HCT116 (cell line): Measurements from ENCODE around the gene HSPA4. TPM values are rescaled to one million over a fixed set of nuclear protein-coding genes. Genes with fewer than 3 reads are reported as not detected.

Source experiments
- ATAC-seq: fragments of 200-7000 bp; cut with Tn5 transposase; 2 replicates; pipeline ENCODE4 v1.9.1; 2020; ENCODE audit warnings: mild to moderate bottlenecking, moderate library complexity
- BruUV-seq: library from RNA; stranded (reverse); fragments of 400-500 nt; replicated peaks from 2 replicates; lab custom pipeline; 2021; lab: Mats Ljungman, UMichigan
- CTCF ChIA-PET: fragments of 300-600 bp; sonication (Branson Sonifier 250); formaldehyde crosslinking; loops from one replicate; lab custom pipeline; 2021; ENCODE audit warnings: antibody characterized with exemption; lab: Charles Lee
- POLR2A ChIA-PET: fragments of 300-600, 350-600 bp; sonication (Branson Sonifier 250); formaldehyde crosslinking; loops from one replicate; lab custom pipeline; 2021; ENCODE audit warnings: antibody characterized with exemption; lab: Charles Lee
- RAD21 ChIA-PET, 2 experiments: fragments of 300-600 bp; sonication (Branson Sonifier 250); formaldehyde crosslinking; loops; one replicate each; lab custom pipeline; 2023; ENCODE audit warnings: low total read pairs in 2 of 2; ENCODE audit not compliant: uncharacterized antibody in 2 of 2, unreplicated experiment in 2 of 2, low non-redundant PET in 1 of 2; lab: Charles Lee
- DNase-seq: peaks from one replicate; pipeline ENCODE4 v3.0.0-alpha.2; 2010; ENCODE audit warnings: low read depth, low spot score
- H2AFZ ChIP-seq: fragments of 200-600 bp; shearing (Covaris generic), sonication (generic); 2 replicates; pipeline ENCODE4 v1.6.1; 2017; ENCODE audit warnings: low read depth, mixed run types, mixed read lengths, antibody characterized with exemption, low read length; ENCODE audit not compliant: poor library complexity, severe bottlenecking
- H3K27ac ChIP-seq: 2 replicates; pipeline ENCODE4 v1.5.1; 2012; ENCODE audit warnings: low read depth, low read length
- H3K27me3 ChIP-seq: fragments of 200-600 bp; sonication (generic); 2 replicates; pipeline ENCODE4 v1.6.1; 2016; ENCODE audit warnings: mixed run types, low read length, mixed read lengths; ENCODE audit not compliant: insufficient read depth
- H3K36me3 ChIP-seq, 2 experiments: fragments of 200-500 bp in 1 of 2; fragments of 200-600 bp in 1 of 2; sonication (Bioruptor generic) in 1 of 2; sonication (generic) in 1 of 2; 2 replicates each; pipeline versions ENCODE4 v1.5.1 to v1.6.1; 2014 to 2016; ENCODE audit warnings: low read length in 2 of 2, inconsistent platforms in 1 of 2, mixed read lengths in 1 of 2, mixed run types in 1 of 2; ENCODE audit not compliant: insufficient read depth in 2 of 2, control insufficient read depth in 1 of 2
- H3K4me1 ChIP-seq, 2 experiments: fragments of 200-600 bp in 1 of 2; sonication (generic) in 1 of 2; 2 replicates each; pipeline versions ENCODE4 v1.5.1 to v1.6.1; 2012 to 2017; ENCODE audit warnings: low read length in 2 of 2, inconsistent platforms in 1 of 2, mild to moderate bottlenecking in 1 of 2, mixed read lengths in 1 of 2, mixed run types in 1 of 2, moderate library complexity in 1 of 2; ENCODE audit not compliant: insufficient read depth in 2 of 2, control insufficient read depth in 1 of 2
- H3K4me2 ChIP-seq: fragments of 200-600 bp; sonication (generic); 2 replicates; pipeline ENCODE4 v1.6.1; 2017; ENCODE audit warnings: mixed run types, low read length, mixed read lengths
- H3K4me3 ChIP-seq, 2 experiments: fragments of 200-600 bp in 1 of 2; sonication (generic) in 1 of 2; replicated peaks in 1 of 2; 2 replicates each; pipeline ENCODE4 v1.5.1; 2011 to 2016; ENCODE audit warnings: low read length in 2 of 2, control low read depth in 1 of 2, low read depth in 1 of 2, mild to moderate bottlenecking in 1 of 2, mixed read lengths in 1 of 2, mixed run types in 1 of 2
- H3K79me2 ChIP-seq: fragments of 200-600 bp; sonication (generic); 2 replicates; pipeline ENCODE4 v1.6.1; 2017; ENCODE audit warnings: mild to moderate bottlenecking, mixed run types, low read length, moderate library complexity, mixed read lengths; ENCODE audit not compliant: insufficient read depth
- H3K9ac ChIP-seq: fragments of 200-600 bp; sonication (generic); 2 replicates; pipeline ENCODE4 v1.6.1; 2016; ENCODE audit warnings: low read length, mixed read lengths
- H3K9me2 ChIP-seq: fragments of 200-600 bp; sonication (generic), shearing (Covaris generic); 2 replicates; pipeline ENCODE4 v1.6.1; 2017; ENCODE audit warnings: mixed run types, mild to moderate bottlenecking, moderate library complexity; ENCODE audit not compliant: insufficient read depth
- H3K9me3 ChIP-seq, 2 experiments: fragments of 200-500 bp in 1 of 2; fragments of 200-600 bp in 1 of 2; sonication (Bioruptor generic) in 1 of 2; sonication (generic) in 1 of 2; 2 replicates each; pipeline ENCODE4 v1.6.1; 2014 to 2017; ENCODE audit warnings: low read length in 2 of 2, mixed read lengths in 2 of 2, inconsistent platforms in 1 of 2, low read depth in 1 of 2, mild to moderate bottlenecking in 1 of 2, mixed run types in 1 of 2, moderate library complexity in 1 of 2; ENCODE audit not compliant: control insufficient read depth in 1 of 2, insufficient read depth in 1 of 2
- H4K20me1 ChIP-seq: fragments of 200-600 bp; sonication (generic), shearing (Covaris generic); 2 replicates; pipeline ENCODE4 v1.6.1; 2017; ENCODE audit warnings: mixed run types, mild to moderate bottlenecking, moderate library complexity; ENCODE audit not compliant: insufficient read depth
- ATF3 ChIP-seq: IDR thresholded peaks from 2 replicates; pipeline ENCODE4 v1.6.1; 2012
- CBX3 ChIP-seq: IDR thresholded peaks from 2 replicates; pipeline ENCODE4 v1.6.1; 2012; ENCODE audit warnings: low read depth
- CEBPB ChIP-seq: IDR thresholded peaks from 2 replicates; pipeline ENCODE4 v1.6.1; 2012; ENCODE audit warnings: low read depth
- EGR1 ChIP-seq: IDR thresholded peaks from 2 replicates; pipeline ENCODE4 v1.6.1; 2012; ENCODE audit warnings: low read depth
- ELF1 ChIP-seq: IDR thresholded peaks from 2 replicates; pipeline ENCODE4 v1.6.1; 2012; ENCODE audit warnings: low read depth, borderline replicate concordance
- EZH2 ChIP-seq: fragments of 200-600 bp; sonication (generic); IDR thresholded peaks from 2 replicates; pipeline ENCODE4 v1.6.1; 2017; ENCODE audit warnings: antibody characterized with exemption, mixed run types
- EZH2phosphoT487 ChIP-seq: fragments of 200-600 bp; IDR thresholded peaks from 2 replicates; pipeline ENCODE4 v1.6.1; 2018; ENCODE audit warnings: antibody characterized with exemption, borderline replicate concordance
- FOSL1 ChIP-seq: IDR thresholded peaks from 2 replicates; pipeline ENCODE4 v1.6.1; 2012; ENCODE audit warnings: low read depth
- JUND ChIP-seq: IDR thresholded peaks from 2 replicates; pipeline ENCODE4 v1.6.1; 2012
- POLR2AphosphoS5 ChIP-seq: IDR thresholded peaks from 2 replicates; pipeline ENCODE4 v1.6.1; 2011; ENCODE audit warnings: mild to moderate bottlenecking, low read depth, low read length, moderate library complexity
- RAD21 ChIP-seq: IDR thresholded peaks from 2 replicates; pipeline ENCODE4 v1.6.1; 2012; ENCODE audit warnings: low read depth, mild to moderate bottlenecking
- SIN3A ChIP-seq: IDR thresholded peaks from 2 replicates; pipeline ENCODE4 v1.6.1; 2012; ENCODE audit warnings: low read depth
- SP1 ChIP-seq: IDR thresholded peaks from 2 replicates; pipeline ENCODE4 v1.6.1; 2012; ENCODE audit warnings: low read depth
- SRF ChIP-seq: IDR thresholded peaks from 2 replicates; pipeline ENCODE4 v1.6.1; 2012; ENCODE audit warnings: low read depth
- YY1 ChIP-seq: IDR thresholded peaks from 2 replicates; pipeline ENCODE4 v1.6.1; 2011; ENCODE audit warnings: low read length, low read depth, moderate library complexity, mild to moderate bottlenecking; ENCODE audit not compliant: insufficient replicate concordance; ENCODE audit errors: extremely low read depth
- ZFX ChIP-seq: fragments of 450-650 bp; IDR thresholded peaks from 2 replicates; pipeline ENCODE4 v1.6.1; 2017
- intact Hi-C: fragments of 100-400 bp; cut with micrococcal nuclease; formaldehyde crosslinking; loops from 2 replicates; pipeline ENCODE4 v1.10.0; 2022
- total RNA-seq: library from RNA; stranded (reverse); gene quantifications from one replicate; pipeline ENCODE4 v1.2.1, GENCODE V29; 2021; ENCODE audit not compliant: unreplicated experiment
- TF ChIP-seq, protein P1 (sequence below): IDR thresholded peaks from 2 replicates; pipeline ENCODE4 v1.6.1; 2011; ENCODE audit warnings: mild to moderate bottlenecking, low read length, moderate library complexity; ENCODE audit not compliant: insufficient replicate concordance; ENCODE audit errors: extremely low read depth
- TF ChIP-seq, protein P2 (sequence below), 3 experiments: fragments of 200-600 bp in 1 of 3; sonication (generic) in 1 of 3; IDR thresholded peaks in 2 of 3; conservative IDR thresholded peaks in 1 of 3; 2 replicates each; pipeline ENCODE4 v1.5.1; 2012 to 2017; ENCODE audit warnings: low read depth in 2 of 3, low read length in 2 of 3, antibody characterized with exemption in 1 of 3, borderline replicate concordance in 1 of 3, control low read depth in 1 of 3, mild to moderate bottlenecking in 1 of 3, mixed read lengths in 1 of 3, mixed run types in 1 of 3, moderate library complexity in 1 of 3; ENCODE audit not compliant: insufficient read depth in 1 of 3
- TF ChIP-seq, protein P3 (sequence below): IDR thresholded peaks from 2 replicates; pipeline ENCODE4 v1.6.1; 2012; ENCODE audit warnings: low read depth

The HSPA4 gene
- total RNA-seq, 1 experiment from 2014 or later, result 212 TPM

DNA sequence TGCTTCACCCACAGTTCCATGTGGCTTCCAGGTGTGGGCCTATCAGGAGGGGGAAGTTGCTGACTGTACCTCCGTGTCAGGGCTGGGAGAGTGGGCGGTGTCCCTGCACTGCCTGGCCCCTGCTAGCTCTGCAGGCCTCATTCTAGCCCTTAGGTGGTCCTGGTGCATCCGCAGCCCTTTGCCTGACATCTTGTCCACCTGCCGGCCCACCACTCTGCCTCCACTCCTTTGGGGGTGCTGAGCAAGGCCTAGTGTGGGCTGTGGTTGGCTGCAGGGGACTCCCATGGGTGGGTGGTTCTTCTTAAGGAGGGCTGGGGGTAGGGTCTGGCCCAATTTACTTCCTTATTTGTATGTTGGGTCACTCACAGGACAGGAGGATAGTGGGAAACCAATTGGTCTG lies 66.9 kb downstream of the HSPA4 start (continued):
- TF ChIP-seq, protein P1, sequence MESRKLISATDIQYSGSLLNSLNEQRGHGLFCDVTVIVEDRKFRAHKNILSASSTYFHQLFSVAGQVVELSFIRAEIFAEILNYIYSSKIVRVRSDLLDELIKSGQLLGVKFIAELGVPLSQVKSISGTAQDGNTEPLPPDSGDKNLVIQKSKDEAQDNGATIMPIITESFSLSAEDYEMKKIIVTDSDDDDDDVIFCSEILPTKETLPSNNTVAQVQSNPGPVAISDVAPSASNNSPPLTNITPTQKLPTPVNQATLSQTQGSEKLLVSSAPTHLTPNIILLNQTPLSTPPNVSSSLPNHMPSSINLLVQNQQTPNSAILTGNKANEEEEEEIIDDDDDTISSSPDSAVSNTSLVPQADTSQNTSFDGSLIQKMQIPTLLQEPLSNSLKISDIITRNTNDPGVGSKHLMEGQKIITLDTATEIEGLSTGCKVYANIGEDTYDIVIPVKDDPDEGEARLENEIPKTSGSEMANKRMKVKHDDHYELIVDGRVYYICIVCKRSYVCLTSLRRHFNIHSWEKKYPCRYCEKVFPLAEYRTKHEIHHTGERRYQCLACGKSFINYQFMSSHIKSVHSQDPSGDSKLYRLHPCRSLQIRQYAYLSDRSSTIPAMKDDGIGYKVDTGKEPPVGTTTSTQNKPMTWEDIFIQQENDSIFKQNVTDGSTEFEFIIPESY, result no peak
- TF ChIP-seq CBX3 (no peak), EZH2 (no peak)

DNA sequence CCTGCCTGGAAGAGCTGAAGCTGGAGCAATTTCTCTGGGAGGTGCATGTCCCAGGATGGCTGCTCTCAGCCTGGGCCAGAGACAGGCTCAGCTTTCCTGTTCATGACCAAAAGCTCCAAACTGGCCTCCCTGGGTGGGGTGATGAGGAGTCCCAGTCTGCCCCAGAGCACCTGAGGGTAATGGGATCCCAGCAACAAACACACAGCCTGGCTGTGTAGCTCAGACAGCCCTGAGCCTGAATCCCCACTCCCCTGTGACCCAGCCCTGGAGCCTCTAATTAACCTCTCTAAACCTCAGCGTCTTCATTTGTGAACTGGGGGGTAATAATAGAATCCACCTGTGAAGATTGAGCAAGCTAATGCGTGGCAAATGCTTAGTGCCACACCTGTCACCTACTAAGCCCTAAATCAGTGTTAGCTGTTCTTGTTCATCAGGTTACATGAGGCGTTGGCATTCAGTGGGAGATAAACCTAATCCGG lies 67.5 kb downstream of the HSPA4 start:
- H2AFZ ChIP-seq, result no peak overlapping the region

More for the DNA sequence above, 67.5 kb downstream of the HSPA4 start:
- Histone ChIP-seq H3K36me3 (no peaks in the 10 kb centered on the region), H3K4me3 (no peak overlapping the region), H3K9ac (no peak overlapping the region), H3K79me2 (no peaks in the 10 kb centered on the region), H3K4me2 (no peak overlapping the region), H3K27me3 (no peaks in the 10 kb centered on the region), H3K9me3 (no peaks in the 10 kb centered on the region), H3K4me1 (no peaks in the 10 kb centered on the region), H4K20me1 (no peaks in the 10 kb centered on the region), H3K27ac (no peak overlapping the region), H3K9me2 (no peaks in the 10 kb centered on the region)
- RAD21 ChIA-PET, result interaction anchor here in 1 of 2 experiments (1.7 kb wide), 1 partner anchor 128 kb away, joined by 3 read pairs; no protein-coding TSS in a partner anchor
- DNase-seq (no peak), ATAC-seq (no peak)
- BruUV-seq, result no TSS peak
- CTCF ChIA-PET, result no interaction called here
- TF ChIP-seq, protein P2, sequence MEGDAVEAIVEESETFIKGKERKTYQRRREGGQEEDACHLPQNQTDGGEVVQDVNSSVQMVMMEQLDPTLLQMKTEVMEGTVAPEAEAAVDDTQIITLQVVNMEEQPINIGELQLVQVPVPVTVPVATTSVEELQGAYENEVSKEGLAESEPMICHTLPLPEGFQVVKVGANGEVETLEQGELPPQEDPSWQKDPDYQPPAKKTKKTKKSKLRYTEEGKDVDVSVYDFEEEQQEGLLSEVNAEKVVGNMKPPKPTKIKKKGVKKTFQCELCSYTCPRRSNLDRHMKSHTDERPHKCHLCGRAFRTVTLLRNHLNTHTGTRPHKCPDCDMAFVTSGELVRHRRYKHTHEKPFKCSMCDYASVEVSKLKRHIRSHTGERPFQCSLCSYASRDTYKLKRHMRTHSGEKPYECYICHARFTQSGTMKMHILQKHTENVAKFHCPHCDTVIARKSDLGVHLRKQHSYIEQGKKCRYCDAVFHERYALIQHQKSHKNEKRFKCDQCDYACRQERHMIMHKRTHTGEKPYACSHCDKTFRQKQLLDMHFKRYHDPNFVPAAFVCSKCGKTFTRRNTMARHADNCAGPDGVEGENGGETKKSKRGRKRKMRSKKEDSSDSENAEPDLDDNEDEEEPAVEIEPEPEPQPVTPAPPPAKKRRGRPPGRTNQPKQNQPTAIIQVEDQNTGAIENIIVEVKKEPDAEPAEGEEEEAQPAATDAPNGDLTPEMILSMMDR (IDR thresholded peaks at IDR 0.05 in 2 of 3, conservative IDR thresholded peaks at IDR 0.05 in 1 of 3; ENCODE audit: borderline replicate concordance in 1 of 3, insufficient read depth in 1 of 3, low read depth in 2 of 3, low read length in 2 of 3), result no peak
- TF ChIP-seq POLR2AphosphoS5 (no peak), EZH2phosphoT487 (no peak), CBX3 (no peak), RAD21 (no peak), ATF3 (no peak), SRF (no peak), EGR1 (no peak), SIN3A (no peak), ELF1 (no peak), YY1 (no peak), ZFX (no peak), JUND (no peak), FOSL1 (no peak), CEBPB (no peak), SP1 (no peak)
- TF ChIP-seq, protein P3, sequence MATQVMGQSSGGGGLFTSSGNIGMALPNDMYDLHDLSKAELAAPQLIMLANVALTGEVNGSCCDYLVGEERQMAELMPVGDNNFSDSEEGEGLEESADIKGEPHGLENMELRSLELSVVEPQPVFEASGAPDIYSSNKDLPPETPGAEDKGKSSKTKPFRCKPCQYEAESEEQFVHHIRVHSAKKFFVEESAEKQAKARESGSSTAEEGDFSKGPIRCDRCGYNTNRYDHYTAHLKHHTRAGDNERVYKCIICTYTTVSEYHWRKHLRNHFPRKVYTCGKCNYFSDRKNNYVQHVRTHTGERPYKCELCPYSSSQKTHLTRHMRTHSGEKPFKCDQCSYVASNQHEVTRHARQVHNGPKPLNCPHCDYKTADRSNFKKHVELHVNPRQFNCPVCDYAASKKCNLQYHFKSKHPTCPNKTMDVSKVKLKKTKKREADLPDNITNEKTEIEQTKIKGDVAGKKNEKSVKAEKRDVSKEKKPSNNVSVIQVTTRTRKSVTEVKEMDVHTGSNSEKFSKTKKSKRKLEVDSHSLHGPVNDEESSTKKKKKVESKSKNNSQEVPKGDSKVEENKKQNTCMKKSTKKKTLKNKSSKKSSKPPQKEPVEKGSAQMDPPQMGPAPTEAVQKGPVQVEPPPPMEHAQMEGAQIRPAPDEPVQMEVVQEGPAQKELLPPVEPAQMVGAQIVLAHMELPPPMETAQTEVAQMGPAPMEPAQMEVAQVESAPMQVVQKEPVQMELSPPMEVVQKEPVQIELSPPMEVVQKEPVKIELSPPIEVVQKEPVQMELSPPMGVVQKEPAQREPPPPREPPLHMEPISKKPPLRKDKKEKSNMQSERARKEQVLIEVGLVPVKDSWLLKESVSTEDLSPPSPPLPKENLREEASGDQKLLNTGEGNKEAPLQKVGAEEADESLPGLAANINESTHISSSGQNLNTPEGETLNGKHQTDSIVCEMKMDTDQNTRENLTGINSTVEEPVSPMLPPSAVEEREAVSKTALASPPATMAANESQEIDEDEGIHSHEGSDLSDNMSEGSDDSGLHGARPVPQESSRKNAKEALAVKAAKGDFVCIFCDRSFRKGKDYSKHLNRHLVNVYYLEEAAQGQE, result no peak
- POLR2A ChIA-PET, result interaction anchor here (1.0 kb wide), 1 partner anchor 128 kb away, joined by 4 read pairs; no protein-coding TSS in a partner anchor
- intact Hi-C loops, result no loop called here
